Loucy (cell line): ENCODE data around the gene CHST6.

Experiments
- EZH2phosphoT487 ChIP-seq: fragments of 200-600 bp; IDR thresholded peaks from 2 replicates; pipeline ENCODE4 v1.6.1; 2018; ENCODE audit warnings: antibody characterized with exemption, mild to moderate bottlenecking, moderate library complexity, borderline replicate concordance
- TF ChIP-seq, protein P1 (sequence below): fragments of 200-600 bp; sonication (generic); conservative IDR thresholded peaks from 2 replicates; pipeline ENCODE4 v1.5.1; 2014; ENCODE audit warnings: mild to moderate bottlenecking, antibody characterized with exemption, low read length

DNA sequence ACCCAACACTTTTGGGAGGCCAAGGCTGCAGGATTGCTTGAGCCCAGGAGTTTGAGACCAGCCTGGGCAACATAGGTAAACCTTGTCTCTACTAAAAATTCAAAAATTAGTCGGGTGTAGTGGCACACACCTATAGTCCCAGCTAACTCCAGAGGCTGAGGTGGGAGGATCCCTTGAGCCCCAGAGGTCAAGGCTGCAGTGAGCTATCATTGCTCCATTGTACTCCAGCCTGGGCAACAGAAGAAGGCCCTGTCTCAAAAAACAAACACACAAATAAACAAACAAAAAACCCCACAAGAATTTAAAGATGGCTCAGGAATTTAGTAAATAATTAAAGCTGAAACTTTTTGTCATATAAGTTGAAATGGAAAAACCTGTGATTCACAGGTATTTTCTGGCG, 28.5 kb downstream of the CHST6 start:
- TF ChIP-seq, protein P1, sequence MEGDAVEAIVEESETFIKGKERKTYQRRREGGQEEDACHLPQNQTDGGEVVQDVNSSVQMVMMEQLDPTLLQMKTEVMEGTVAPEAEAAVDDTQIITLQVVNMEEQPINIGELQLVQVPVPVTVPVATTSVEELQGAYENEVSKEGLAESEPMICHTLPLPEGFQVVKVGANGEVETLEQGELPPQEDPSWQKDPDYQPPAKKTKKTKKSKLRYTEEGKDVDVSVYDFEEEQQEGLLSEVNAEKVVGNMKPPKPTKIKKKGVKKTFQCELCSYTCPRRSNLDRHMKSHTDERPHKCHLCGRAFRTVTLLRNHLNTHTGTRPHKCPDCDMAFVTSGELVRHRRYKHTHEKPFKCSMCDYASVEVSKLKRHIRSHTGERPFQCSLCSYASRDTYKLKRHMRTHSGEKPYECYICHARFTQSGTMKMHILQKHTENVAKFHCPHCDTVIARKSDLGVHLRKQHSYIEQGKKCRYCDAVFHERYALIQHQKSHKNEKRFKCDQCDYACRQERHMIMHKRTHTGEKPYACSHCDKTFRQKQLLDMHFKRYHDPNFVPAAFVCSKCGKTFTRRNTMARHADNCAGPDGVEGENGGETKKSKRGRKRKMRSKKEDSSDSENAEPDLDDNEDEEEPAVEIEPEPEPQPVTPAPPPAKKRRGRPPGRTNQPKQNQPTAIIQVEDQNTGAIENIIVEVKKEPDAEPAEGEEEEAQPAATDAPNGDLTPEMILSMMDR: no peak
- TF ChIP-seq EZH2phosphoT487: no peak
